ENCODE data around the gene MEAK7.

The MEAK7 gene

DNA sequence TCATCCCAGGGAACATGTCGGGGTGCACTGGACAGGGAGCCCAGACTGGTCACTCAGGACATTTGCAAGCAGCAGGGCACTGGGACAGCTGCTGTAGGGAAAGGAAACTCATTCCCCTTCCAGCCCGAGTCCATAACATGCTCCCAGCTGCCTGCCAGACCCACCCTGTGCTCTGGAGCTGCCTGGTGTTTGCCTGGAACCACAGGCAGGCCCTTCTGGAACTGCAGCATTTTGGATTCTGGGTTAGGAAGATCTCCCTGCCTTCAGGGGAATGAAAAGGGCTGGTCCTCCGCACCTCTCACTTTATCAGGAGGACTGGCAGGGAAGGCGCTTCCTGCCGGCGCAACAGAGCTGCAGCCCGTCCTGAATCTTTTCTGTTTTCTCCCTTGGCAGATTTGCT lies 41.2 kb downstream of the MEAK7 start:
- DNase-seq: no peak

DNA sequence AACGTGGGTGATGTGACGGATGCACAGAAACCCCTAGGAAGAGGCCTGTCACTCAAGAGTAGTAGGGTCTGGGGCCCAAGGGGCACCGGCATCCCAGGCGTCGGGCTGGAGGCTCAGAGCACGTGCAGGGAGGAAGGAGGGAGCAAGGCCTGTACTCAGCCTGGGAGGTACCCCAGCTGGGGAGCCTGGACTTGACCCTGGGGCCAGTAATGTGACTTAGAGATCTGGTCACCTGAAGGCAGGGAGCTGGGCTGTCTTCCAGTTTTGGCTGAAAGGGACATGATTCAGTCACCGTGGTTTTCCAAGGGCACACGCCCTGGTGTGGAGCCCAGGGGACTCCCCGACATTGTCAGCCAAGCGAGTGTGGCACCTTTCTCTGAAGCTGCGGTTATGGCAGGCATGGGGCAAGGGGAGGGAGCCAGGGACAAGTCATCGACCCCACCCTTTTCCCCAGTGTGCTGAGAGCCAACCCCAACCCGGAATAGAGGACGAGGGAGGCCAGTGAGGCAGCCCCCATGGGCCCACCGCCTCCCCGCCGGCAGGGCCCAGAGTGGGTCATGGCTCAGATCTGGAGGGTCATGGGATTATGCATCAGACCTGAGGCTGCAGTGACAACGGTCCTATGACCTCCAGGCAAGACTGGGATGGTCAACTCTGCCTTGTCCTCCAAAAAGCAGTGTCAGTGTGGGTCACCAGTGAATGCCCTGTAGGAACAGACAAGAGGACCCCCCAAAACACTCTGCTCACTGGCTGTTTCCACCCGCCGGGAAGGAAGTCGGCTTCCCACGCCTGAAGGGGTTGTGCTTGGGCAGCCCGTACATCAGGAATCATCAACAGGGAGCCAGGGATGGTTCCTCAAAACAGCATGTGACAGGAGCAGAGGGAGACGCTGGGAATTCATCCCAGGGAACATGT lies 41.9 kb downstream of the MEAK7 start:
- DNase-seq: no peak

GRCh38 chr16:84461413-84462295 lies 42.8 kb downstream of the MEAK7 start:
- DNase-seq: no peak

- DNase-seq: no peak
Measured at GRCh38 chr16:84461029-84461412, 43.4 kb downstream of the MEAK7 start.

DNA sequence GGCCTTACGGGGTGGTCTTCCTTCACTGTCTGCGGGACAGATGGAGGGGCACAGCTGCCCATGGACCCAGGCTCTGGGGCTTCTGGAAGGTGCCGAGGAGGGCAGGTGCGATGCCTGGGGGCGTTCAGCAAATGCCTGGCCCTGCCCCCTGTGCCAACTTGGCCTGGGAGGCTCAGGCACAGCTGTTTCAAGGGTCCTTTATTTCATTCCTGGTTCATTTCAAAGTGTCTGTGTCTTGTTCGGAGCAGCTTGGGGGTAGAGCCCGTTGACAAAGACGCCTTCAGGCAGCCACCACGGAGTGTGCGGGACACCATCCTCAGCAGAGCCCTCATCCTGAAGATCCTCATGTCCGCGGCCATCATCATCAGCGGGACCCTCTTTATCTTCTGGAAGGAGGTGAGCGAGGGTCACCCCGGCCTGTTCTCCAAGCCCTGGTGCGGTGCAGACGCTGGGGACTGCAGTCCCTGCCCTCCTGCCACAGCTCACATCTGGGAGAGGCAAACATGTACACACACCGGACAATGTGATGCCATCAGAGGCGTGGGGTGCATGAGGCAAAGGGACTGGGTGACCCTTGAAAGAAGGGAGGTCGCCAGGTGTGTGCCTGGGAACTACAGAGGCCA lies 43.9 kb downstream of the MEAK7 start:
- DNase-seq: peak; percentile 68 to 77

- DNase-seq: peak; percentile 99 to 100
Measured at GRCh38 chr16:84459941-84460405, 44.5 kb downstream of the MEAK7 start.

- DNase-seq: no peak
Measured at GRCh38 chr16:84459533-84459894, 44.9 kb downstream of the MEAK7 start.

GRCh38 chr16:84458606-84459532 lies 45.6 kb downstream of the MEAK7 start:
- DNase-seq: no peak

DNA sequence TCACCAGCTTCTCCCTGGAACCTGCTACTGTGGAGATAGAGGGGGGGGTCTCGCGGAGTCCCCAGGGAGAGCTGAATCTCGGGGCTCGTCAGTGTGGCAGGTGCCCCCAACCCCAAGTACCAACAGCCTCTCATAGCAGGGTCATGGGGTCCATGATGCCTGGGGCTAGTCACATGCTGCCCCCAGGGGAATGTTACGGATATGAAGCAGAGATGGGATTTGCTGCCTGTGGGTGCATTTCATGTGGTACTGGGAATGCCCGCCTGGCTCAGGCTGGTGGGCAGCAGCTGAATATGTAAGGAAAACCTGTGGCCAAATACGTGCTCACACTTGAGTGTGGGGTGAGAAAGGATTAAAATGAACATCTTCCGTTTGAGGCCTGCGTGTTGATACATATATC lies 49.4 kb downstream of the MEAK7 start:
- DNase-seq: no peak
